Heart left ventricle (tissue), 16 donors: ENCODE data around the gene SNTB2. TPM values are rescaled to one million over a fixed set of nuclear protein-coding genes. Genes with fewer than 3 reads are reported as not detected.
"Not testable (repeated sequence)": the region's sequence is repeated elsewhere in the genome, so short reads cannot be mapped to it uniquely, and the experiment has no call there.

Experiments
- ATAC-seq, 4 donors: fragments of 200-7000 bp; cut with Tn5 transposase; one replicate each; pipeline ENCODE4 v1.9.1; 2020 to 2022; ENCODE audit warnings: moderate library complexity in 4 of 4, mild to moderate bottlenecking in 3 of 4, moderate number of reproducible peaks in 1 of 4
- DNase-seq, 5 donors: peaks; one replicate each; pipeline ENCODE4 v3.0.0-alpha.2; 2020
- H3K27ac ChIP-seq, 12 donors: fragments of 200-600 bp; sonication (generic) in 4 of 12; one replicate each; pipeline versions ENCODE4 v1.5.0 to v1.8.0; 2016 to 2022; ENCODE audit warnings: mild to moderate bottlenecking in 2 of 12
- H3K27me3 ChIP-seq, 9 donors: fragments of 200-600 bp; sonication (generic) in 2 of 9; one replicate each; pipeline versions ENCODE4 v1.5.1 to v1.8.0; 2016 to 2022; ENCODE audit warnings: mild to moderate bottlenecking in 3 of 9
- H3K36me3 ChIP-seq, 9 donors: fragments of 200-600 bp; sonication (generic) in 2 of 9; one replicate each; pipeline versions ENCODE4 v1.5.0 to v1.8.0; 2018 to 2022; ENCODE audit warnings: mild to moderate bottlenecking in 2 of 9
- H3K4me1 ChIP-seq, 12 donors: fragments of 200-600 bp; sonication (generic) in 4 of 12; one replicate each; pipeline versions ENCODE4 v1.5.0 to v1.8.0; 2016 to 2022; ENCODE audit warnings: mild to moderate bottlenecking in 3 of 12
- H3K4me3 ChIP-seq, 12 donors: fragments of 200-600 bp; sonication (generic) in 4 of 12; one replicate each; pipeline versions ENCODE4 v1.5.0 to v1.8.0; 2017 to 2022; ENCODE audit warnings: mild to moderate bottlenecking in 9 of 12, moderate library complexity in 4 of 12
- H3K9me3 ChIP-seq, 12 donors: fragments of 200-600 bp; sonication (generic) in 4 of 12; one replicate each; pipeline versions ENCODE4 v1.5.0 to v1.8.0; 2016 to 2022; ENCODE audit warnings: mild to moderate bottlenecking in 1 of 12
- CTCF ChIP-seq, 12 donors: fragments of 200-600 bp; sonication (generic) in 4 of 12; IDR thresholded peaks; one replicate each; pipeline versions ENCODE4 v1.5.0 to v1.8.0; 2018 to 2022; ENCODE audit warnings: antibody characterized with exemption in 12 of 12, mild to moderate bottlenecking in 5 of 12
- POLR2A ChIP-seq, 2 donors: fragments of 450-650 bp; IDR thresholded peaks; one replicate each; pipeline ENCODE4 v1.6.1; 2017; ENCODE audit warnings: antibody characterized with exemption in 2 of 2, mild to moderate bottlenecking in 2 of 2, moderate library complexity in 2 of 2
- WGBS, 4 donors: extraction: QIAGEN DNeasy Blood & Tissue Kit in 2 of 4; methylation state at CpG; one replicate each; pipeline versions ENCODE4 v1.1.5 to v1.1.7; 2013 to 2018; 5-methylcytosine and 5-hydroxymethylcytosine counted together
- intact Hi-C, 10 donors: fragments of 100-400 bp; cut with DNase I; formaldehyde crosslinking; loops; one replicate each; pipeline versions ENCODE4 v1.11.1 to v1.14.2; 2022
- polyA plus RNA-seq, 2 donors: library from polyadenylated mRNA; stranded (reverse); fragments of 200-250 nt; gene quantifications; one replicate each; pipeline ENCODE4 v1.2.3, GENCODE V29; 2013
- total RNA-seq, 9 donors: library from RNA; depleted of rRNA in 2 of 9; stranded (reverse); fragments of >200 nt in 2 of 9; fragmentation: NEBNext Ultra II Directional in 3 of 9; extraction: Animal tissue kit (Norgen Biotek cat#: 25700) in 3 of 9; gene quantifications; one replicate each; pipeline versions ENCODE4 v1.1.0 to v1.2.4, GENCODE V29; 2016 to 2023
- donor health status: ischemic (EF 13 %, LVEDD 7.1; RV severe dilation, severe dysfunction).
- donor health status: healthy with polysubstance abuse.
- donor health status: DM: no; HTN: yes; CAD: no.
- donor health status: DM: no; HTN: no; CAD: no.
- donor health status: ischemic (EF 25% LVEDD 6.9; RV normal size, moderate dysfunction).
- donor health status: ischemic (EF 25% LVEDD 5.7; RV mildly dilated, moderate dysfunction).
- donor health status: healthy.
- donor health status: DM: yes; HTN: yes; CAD: no.
- donor health status: ischemic (EF 35%, LVEDD 5.7; RV mildly dilated, moderate dysfunction).
- donor health status: nonischemic (EF 11% LVEDD 7.7; RV severe dilation, severe dysfunction).
- donor health status: DM: yes; HTN: yes; CAD: no.
- donor health status: PGD.
- donor health status: ischemic (EF 29% LVEDD 5.4; RV normal size, mild dysfunction).
- donor health status: nonischemic (EF 23%, LVEDD 6.1; RV moderate dilation, normal function).

Gene SNTB2
- total and polyA plus RNA-seq, 11 donors = 2.2 to 28.5 (median 13.0) TPM

- H3K36me3 ChIP-seq = peaks cover 0 to 99% (median 92%) of the 10 kb centered on the region in 9 donors
- H3K4me3 ChIP-seq = no peak overlapping the region
- TF ChIP-seq POLR2A (IDR thresholded peaks at IDR 0.05) = no peak
- no peaks in the 10 kb centered on the region for H3K9me3 ChIP-seq
- 92 to 97% (median 95%) methylated on average over 4 of the region's 4 CpGs for WGBS, 4 donors
- H3K27me3 ChIP-seq = no peaks in the 10 kb centered on the region
- H3K27ac ChIP-seq = no peak overlapping the region
- no peak for ATAC-seq
- no peak for DNase-seq
- intact Hi-C loops = no loop called here
- H3K4me1 ChIP-seq = no peaks in the 10 kb centered on the region
Observed at GRCh38 chr16:69141936-69142335, 45.0 kb upstream of the SNTB2 start.

- no peak for DNase-seq
- peaks cover 0 to 95% (median 82%) of the 10 kb centered on the region in 9 donors for H3K36me3 ChIP-seq
- H3K27me3 ChIP-seq = no peaks in the 10 kb centered on the region
- no peaks in the 10 kb centered on the region for H3K9me3 ChIP-seq
- TF ChIP-seq POLR2A (IDR thresholded peaks at IDR 0.05) = no peak
- WGBS, 4 donors = 82 to 89% (median 86%) methylated on average over 11 of the region's 11 CpGs
- intact Hi-C loops = no loop called here
- ATAC-seq = no peak
- no peak overlapping the region for H3K27ac ChIP-seq
- no peak overlapping the region for H3K4me3 ChIP-seq
- H3K4me1 ChIP-seq = no peaks in the 10 kb centered on the region
Observed at GRCh38 chr16:69143116-69143515, 43.8 kb upstream of the SNTB2 start.

- H3K4me3 ChIP-seq = no peak overlapping the region
- DNase-seq = no peak
- WGBS, 4 donors = 80 to 86% (median 83%) methylated on average over 4 of the region's 4 CpGs
- ATAC-seq = peak in 1 of 4 donors; percentile 45
- H3K27me3 ChIP-seq = no peaks in the 10 kb centered on the region
- intact Hi-C loops = no loop called here
- H3K36me3 ChIP-seq = peaks cover 0 to 92% (median 73%) of the 10 kb centered on the region in 9 donors
- no peak overlapping the region for H3K27ac ChIP-seq
- TF ChIP-seq POLR2A (IDR thresholded peaks at IDR 0.05) (no peak), CTCF (IDR thresholded peaks at IDR 0.05) (no peak)
- no peaks in the 10 kb centered on the region for H3K4me1 ChIP-seq
- no peaks in the 10 kb centered on the region for H3K9me3 ChIP-seq
Observed at GRCh38 chr16:69145658-69146057, 41.3 kb upstream of the SNTB2 start.

- H3K4me3 ChIP-seq = not testable (repeated sequence)
- intact Hi-C loops = loop anchor here (1.0 to 5.0 kb wide), 3 partner anchors 137 to 138 kb away; no protein-coding TSS in a partner anchor
Observed at GRCh38 chr16:69149621-69150020, 37.3 kb upstream of the SNTB2 start.

GRCh38 chr16:69150146-69150865, 36.7 kb upstream of the SNTB2 start:
- H3K36me3 ChIP-seq = peaks cover 0 to 91% (median 73%) of the 10 kb centered on the region in 9 donors
- intact Hi-C loops = loop anchor here (1.0 to 5.0 kb wide), 3 partner anchors 136 to 137 kb away; no protein-coding TSS in a partner anchor

More at GRCh38 chr16:69149621-69150020, 37.3 kb upstream of the SNTB2 start:
- not testable (repeated sequence) for H3K4me1 ChIP-seq, H3K27me3 ChIP-seq, H3K9me3 ChIP-seq, ATAC-seq, H3K27ac ChIP-seq, DNase-seq
- 82 to 91% (median 83%) methylated on average over 9 of the region's 9 CpGs for WGBS, 4 donors
- H3K36me3 ChIP-seq = peaks cover 0 to 91% (median 73%) of the 10 kb centered on the region in 9 donors

More at GRCh38 chr16:69150146-69150865, 36.7 kb upstream of the SNTB2 start:
- no peak overlapping the region for H3K27ac ChIP-seq
- H3K4me3 ChIP-seq = no peak overlapping the region
- DNase-seq = peak in 2 of 5 donors; percentile 46 to 52
- 63 to 64% (median 64%) methylated on average over 16 of the region's 16 CpGs for WGBS, 4 donors
- no peaks in the 10 kb centered on the region for H3K9me3 ChIP-seq
- H3K4me1 ChIP-seq = no peaks in the 10 kb centered on the region
- ATAC-seq = peak in 3 of 4 donors; percentile 82 to 84 (median 83)
- H3K27me3 ChIP-seq = no peaks in the 10 kb centered on the region
- TF ChIP-seq CTCF (IDR thresholded peaks at IDR 0.05) (peak; percentile 63 to 87 (median 78)), POLR2A (IDR thresholded peaks at IDR 0.05) (no peak)
